H1 (cell line): Measurements from ENCODE around the gene EMID1. TPM values are rescaled to one million over a fixed set of nuclear protein-coding genes. Genes with fewer than 3 reads are reported as not detected.

Source experiments
- CTCF ChIA-PET: fragments of 300-600 bp; sonication (Branson Sonifier 250); formaldehyde crosslinking; loops from one replicate; lab custom pipeline; 2021; ENCODE audit not compliant: partially characterized antibody; lab: Charles Lee
- POLR2A ChIA-PET: fragments of 300-600 bp; sonication (Branson Sonifier 250); formaldehyde crosslinking; loops from one replicate; lab custom pipeline; 2021; ENCODE audit warnings: inconsistent platforms; ENCODE audit not compliant: partially characterized antibody; lab: Charles Lee
- DNase-seq, 2 experiments: peaks; one replicate each; pipeline versions ENCODE4 v3.0.0 to v3.0.0-alpha.2; 2010 to 2022; ENCODE audit warnings: low spot score in 2 of 2, low read depth in 1 of 2, mixed read lengths in 1 of 2
- FAIRE-seq: peaks from 2 replicates; lab custom pipeline; 2011; peaks lifted over from hg19 to GRCh38; lab: Jason Lieb, UNC
- H2AFZ ChIP-seq: 2 replicates; pipeline ENCODE4 v1.8.1; 2012; ENCODE audit warnings: low read length, inconsistent platforms
- H2AK5ac ChIP-seq: 2 replicates; pipeline ENCODE4 v1.6.1; 2013; ENCODE audit warnings: low read depth, low read length
- H2BK120ac ChIP-seq: replicated peaks from 2 replicates; pipeline ENCODE3; 2013; ENCODE audit warnings: low read depth, low read length, inconsistent platforms
- H2BK12ac ChIP-seq: 2 replicates; pipeline ENCODE4 v1.6.1; 2013; ENCODE audit warnings: low read depth, low read length
- H2BK15ac ChIP-seq: 2 replicates; pipeline ENCODE4 v1.6.1; 2013; ENCODE audit warnings: low read length
- H2BK20ac ChIP-seq: 2 replicates; pipeline ENCODE4 v1.6.1; 2013; ENCODE audit warnings: low read length
- H2BK5ac ChIP-seq: 2 replicates; pipeline ENCODE4 v1.6.1; 2013; ENCODE audit warnings: low read depth, low read length
- H3K14ac ChIP-seq: 2 replicates; pipeline ENCODE4 v1.6.1; 2013; ENCODE audit warnings: inconsistent platforms; ENCODE audit not compliant: insufficient read length
- H3K18ac ChIP-seq: 2 replicates; pipeline ENCODE4 v1.6.1; 2013; ENCODE audit warnings: low read length; ENCODE audit errors: extremely low read depth
- H3K23ac ChIP-seq: 2 replicates; pipeline ENCODE4 v1.6.1; 2013; ENCODE audit warnings: inconsistent platforms; ENCODE audit not compliant: insufficient read length
- H3K23me2 ChIP-seq: 2 replicates; pipeline ENCODE4 v1.6.1; 2013; ENCODE audit warnings: low read depth, low read length
- H3K27ac ChIP-seq: 2 replicates; pipeline ENCODE4 v1.6.1; 2011; ENCODE audit warnings: low read depth, low read length, inconsistent platforms
- H3K27me3 ChIP-seq, 4 experiments: replicated peaks in 1 of 4; 1 replicate in 1 of 4; 2 replicates in 3 of 4; pipeline versions ENCODE4 v1.6.1 to v1.8.1; 2011 to 2013; ENCODE audit warnings: low read length in 3 of 4, mild to moderate bottlenecking in 3 of 4, inconsistent platforms in 2 of 4, mixed read lengths in 2 of 4, moderate library complexity in 1 of 4; ENCODE audit not compliant: control insufficient read depth in 3 of 4, insufficient read depth in 3 of 4; ENCODE audit errors: extremely low read depth in 1 of 4
- H3K36me3 ChIP-seq, 4 experiments: 2 replicates each; pipeline versions ENCODE4 v1.6.1 to v1.8.1; 2011 to 2013; ENCODE audit warnings: mild to moderate bottlenecking in 4 of 4, low read length in 3 of 4, moderate library complexity in 2 of 4, control low read depth in 1 of 4, inconsistent platforms in 1 of 4; ENCODE audit not compliant: insufficient read depth in 4 of 4, control insufficient read depth in 2 of 4
- H3K4ac ChIP-seq: replicated peaks from 2 replicates; pipeline ENCODE3; 2013; ENCODE audit warnings: low read length, low read depth, mixed read lengths, inconsistent platforms; ENCODE audit not compliant: insufficient read length
- H3K4me1 ChIP-seq, 4 experiments: replicated peaks in 1 of 4; 1 replicate in 1 of 4; 2 replicates in 3 of 4; pipeline versions ENCODE4 v1.6.1 to v1.8.1; 2011 to 2013; ENCODE audit warnings: low read length in 3 of 4, inconsistent platforms in 2 of 4, mixed read lengths in 1 of 4; ENCODE audit not compliant: insufficient read depth in 4 of 4, control insufficient read depth in 3 of 4
- H3K4me2 ChIP-seq, 2 experiments: 2 replicates each; pipeline versions ENCODE4 v1.6.1 to v1.8.1; 2011 to 2013; ENCODE audit warnings: low read depth in 2 of 2, low read length in 2 of 2, control low read depth in 1 of 2, inconsistent platforms in 1 of 2, mild to moderate bottlenecking in 1 of 2; ENCODE audit not compliant: insufficient read depth in 1 of 2
- H3K4me3 ChIP-seq, 4 experiments: fragments of 200-600, 300-600 bp in 1 of 4; sonication (generic), shearing (Covaris generic), sonication (Bioruptor Twin) in 1 of 4; 2 replicates each; pipeline versions ENCODE4 v1.5.1 to v1.8.1; 2011 to 2016; ENCODE audit warnings: low read length in 4 of 4, low read depth in 3 of 4, control low read depth in 2 of 4, inconsistent platforms in 2 of 4, mild to moderate bottlenecking in 2 of 4, mixed read lengths in 1 of 4, moderate library complexity in 1 of 4; ENCODE audit not compliant: insufficient read depth in 2 of 4; ENCODE audit errors: extremely low read depth in 1 of 4
- H3K56ac ChIP-seq: replicated peaks from 2 replicates; pipeline ENCODE3; 2013; ENCODE audit warnings: low read depth, mild to moderate bottlenecking, mixed read lengths, low read length, inconsistent platforms; ENCODE audit not compliant: insufficient read length
- H3K79me1 ChIP-seq: 2 replicates; pipeline ENCODE4 v1.6.1; 2013; ENCODE audit warnings: low read depth, low read length, control low read depth
- H3K79me2 ChIP-seq, 2 experiments: 2 replicates each; pipeline versions ENCODE4 v1.6.1 to v1.8.1; 2012 to 2013; ENCODE audit warnings: low read length in 2 of 2, mild to moderate bottlenecking in 2 of 2, inconsistent platforms in 1 of 2; ENCODE audit not compliant: insufficient read depth in 2 of 2, control insufficient read depth in 1 of 2
- H3K9ac ChIP-seq, 4 experiments: replicated peaks in 1 of 4; 1 replicate in 1 of 4; 2 replicates in 3 of 4; pipeline versions ENCODE4 v1.6.1 to v1.8.1; 2011 to 2013; ENCODE audit warnings: low read depth in 3 of 4, low read length in 3 of 4, control low read depth in 2 of 4, mild to moderate bottlenecking in 2 of 4, moderate library complexity in 2 of 4, inconsistent platforms in 1 of 4; ENCODE audit errors: extremely low read depth in 1 of 4
- H3K9me3 ChIP-seq, 2 experiments: 2 replicates each; pipeline versions ENCODE4 v1.6.1 to v1.8.1; 2012 to 2013; ENCODE audit warnings: mild to moderate bottlenecking in 2 of 2, moderate library complexity in 2 of 2, control low read depth in 1 of 2, inconsistent platforms in 1 of 2, low read depth in 1 of 2, low read length in 1 of 2, mixed read lengths in 1 of 2; ENCODE audit not compliant: insufficient read depth in 2 of 2
- H4K20me1 ChIP-seq, 2 experiments: replicated peaks in 1 of 2; 2 replicates each; pipeline versions ENCODE3 to v1.8.1; 2011 to 2013; ENCODE audit warnings: inconsistent platforms in 2 of 2, low read length in 2 of 2, mild to moderate bottlenecking in 1 of 2; ENCODE audit not compliant: insufficient read depth in 2 of 2, control insufficient read depth in 1 of 2
- H4K5ac ChIP-seq: 2 replicates; pipeline ENCODE4 v1.6.1; 2013; ENCODE audit warnings: low read length, low read depth, mixed read lengths, inconsistent platforms; ENCODE audit not compliant: insufficient read length
- H4K8ac ChIP-seq: 2 replicates; pipeline ENCODE4 v1.8.0; 2013; ENCODE audit warnings: mild to moderate bottlenecking, moderate library complexity, low read length, inconsistent platforms; ENCODE audit not compliant: insufficient read depth; ENCODE audit errors: extremely low read depth
- H4K91ac ChIP-seq: replicated peaks from 2 replicates; pipeline ENCODE3; 2013; ENCODE audit warnings: low read length, mixed read lengths, inconsistent platforms; ENCODE audit not compliant: insufficient read length
- BCL11A ChIP-seq, 2 experiments: IDR thresholded peaks; one replicate each; pipeline ENCODE4 v1.6.1; 2011; ENCODE audit warnings: low read depth in 2 of 2, low read length in 2 of 2, mild to moderate bottlenecking in 2 of 2
- CBX5 ChIP-seq: fragments of 300-800, 300-1000 bp; sonication (generic); IDR thresholded peaks from 2 replicates; pipeline ENCODE4 v1.7.1; 2016; ENCODE audit warnings: antibody characterized with exemption, low read length, low read depth
- CBX8 ChIP-seq: fragments of 300-800, 300-1000 bp; sonication (generic); IDR thresholded peaks from 2 replicates; pipeline ENCODE4 v1.7.1; 2016; ENCODE audit warnings: low read depth, low read length, borderline replicate concordance
- CHD1 ChIP-seq: IDR thresholded peaks from 2 replicates; pipeline ENCODE4 v1.6.1; 2012; ENCODE audit warnings: low read depth, low read length, improper control_type of control experiment
- E2F6 ChIP-seq: IDR thresholded peaks from 2 replicates; pipeline ENCODE4 v1.6.1; 2012; ENCODE audit warnings: inconsistent platforms
- EP300 ChIP-seq, 2 experiments: IDR thresholded peaks; 1 replicate in 1 of 2; 2 replicates in 1 of 2; pipeline ENCODE4 v1.6.1; 2011 to 2012; ENCODE audit warnings: low read depth in 2 of 2, low read length in 2 of 2, mild to moderate bottlenecking in 2 of 2, borderline replicate concordance in 1 of 2, inconsistent platforms in 1 of 2, moderate library complexity in 1 of 2
- RAD21 ChIP-seq, 2 experiments: IDR thresholded peaks in 1 of 2; conservative IDR thresholded peaks in 1 of 2; 2 replicates each; pipeline ENCODE4 v1.6.1; 2011; ENCODE audit warnings: low read depth in 2 of 2, low read length in 2 of 2, improper control_type of control experiment in 1 of 2, inconsistent platforms in 1 of 2, mild to moderate bottlenecking in 1 of 2, moderate library complexity in 1 of 2
- SAP30 ChIP-seq: fragments of 300-600 bp; sonication (generic); IDR thresholded peaks from 2 replicates; pipeline ENCODE4 v1.7.1; 2012; ENCODE audit warnings: low read length, moderate library complexity, mild to moderate bottlenecking, inconsistent platforms; ENCODE audit not compliant: insufficient read depth, insufficient replicate concordance
- USF2 ChIP-seq: IDR thresholded peaks from 2 replicates; pipeline ENCODE4 v1.6.1; 2011; ENCODE audit warnings: low read length, improper control_type of control experiment
- WGBS, 2 experiments: shearing (Covaris generic) in 1 of 2; methylation state at CpG; one replicate each; pipeline versions ENCODE4 v1.1.6 to v1.1.7; 2013 to 2015; ENCODE audit warnings: low lambda C conversion rate in 2 of 2, mixed read lengths in 2 of 2, inconsistent platforms in 1 of 2, low coverage in 1 of 2, missing lambda C conversion rate in 1 of 2; ENCODE audit not compliant: insufficient replicate concordance in 2 of 2, insufficient coverage in 1 of 2, insufficient read length in 1 of 2; ENCODE audit errors: extremely low coverage in 1 of 2, missing lambda C conversion rate in 1 of 2; 5-methylcytosine and 5-hydroxymethylcytosine counted together
- polyA plus RNA-seq, 7 experiments: library from polyadenylated mRNA; depleted of rRNA in 3 of 7; stranded (reverse) in 5 of 7; unstranded in 2 of 7; fragments of >200 nt in 5 of 7; fragments of 200-250 nt in 2 of 7; gene quantifications; 1 replicate in 5 of 7; 2 replicates in 1 of 7; 4 replicates in 1 of 7; pipeline versions ENCODE4 v1.2.1 to v1.2.3, GENCODE V29; 2011 to 2013; ENCODE audit warnings: missing spikeins in 2 of 7, mixed read lengths in 2 of 7
- total RNA-seq: library from RNA; stranded (reverse); fragmentation: NEBNext Ultra II Directional; extraction: Animal tissue kit (Norgen Biotek cat#: 25700); gene quantifications from 2 replicates; pipeline ENCODE4 v1.2.1, GENCODE V29; 2021
- TF ChIP-seq, protein P1 (sequence below): IDR thresholded peaks from 2 replicates; pipeline ENCODE4 v1.6.1; 2011; ENCODE audit warnings: low read depth, mild to moderate bottlenecking, low read length; ENCODE audit not compliant: insufficient read depth

The EMID1 gene
- total and polyA plus RNA-seq, 2 of the 8 experiments (the other 6 are each of a cell fraction or from before 2014, with no cell fraction given), result 3.9 to 7.4 TPM

DNA sequence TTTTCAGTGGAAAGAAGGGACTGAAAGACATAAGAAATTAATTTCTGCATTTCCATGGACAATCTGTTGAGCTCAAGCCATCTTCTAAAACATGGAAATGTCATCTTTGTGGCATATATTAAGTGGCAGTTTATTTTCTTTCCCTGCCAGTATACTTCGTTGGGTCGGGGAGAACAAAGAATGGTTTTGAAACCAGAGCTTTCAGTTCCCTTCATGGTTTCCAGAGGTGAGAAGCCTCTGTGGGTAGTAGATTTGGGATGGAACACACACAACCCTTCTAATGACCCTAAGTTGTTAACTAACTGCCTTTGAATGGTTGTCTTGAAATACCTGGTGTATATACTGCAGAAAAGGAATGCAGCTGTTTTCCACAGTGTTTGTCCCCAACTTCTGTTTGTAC lies 83.1 kb downstream of the EMID1 start:
- WGBS, 2 experiments, result 84% methylated on average over 2 of the region's 2 CpGs; no CpG with 5 or more reads in 1 of the 2 experiments
- no peak overlapping the region for H3K27ac ChIP-seq
- no peak for TF ChIP-seq RAD21 (IDR thresholded peaks at IDR 0.05 in 1 of 2, conservative IDR thresholded peaks at IDR 0.05 in 1 of 2; ENCODE audit: low read depth in 2 of 2, low read length in 2 of 2)
- TF ChIP-seq, protein P1, sequence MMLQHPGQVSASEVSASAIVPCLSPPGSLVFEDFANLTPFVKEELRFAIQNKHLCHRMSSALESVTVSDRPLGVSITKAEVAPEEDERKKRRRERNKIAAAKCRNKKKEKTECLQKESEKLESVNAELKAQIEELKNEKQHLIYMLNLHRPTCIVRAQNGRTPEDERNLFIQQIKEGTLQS, result no peak
- no peak for TF ChIP-seq SAP30
- no peak for TF ChIP-seq CHD1
- TF ChIP-seq CBX8, result no peak
- no peak for TF ChIP-seq USF2
- TF ChIP-seq BCL11A (IDR thresholded peaks at IDR 0.05; ENCODE audit: low read depth in 2 of 2, low read length in 2 of 2), result no peak
- TF ChIP-seq EP300 (IDR thresholded peaks at IDR 0.05; ENCODE audit: borderline replicate concordance in 1 of 2, low read depth in 2 of 2, low read length in 2 of 2), result no peak
- no peak for TF ChIP-seq CBX5
- TF ChIP-seq E2F6, result no peak

More for the DNA sequence above, 83.1 kb downstream of the EMID1 start:
- Histone ChIP-seq H3K4me3 (no peak overlapping the region), H3K36me3 (peaks cover 36 to 98% (median 71%) of the 10 kb centered on the region in 4 experiments), H3K18ac (no peak overlapping the region), H2AK5ac (no peak overlapping the region), H4K5ac (no peak overlapping the region), H3K4me2 (no peak overlapping the region), H2BK15ac (no peak overlapping the region), H3K4ac (no peak overlapping the region), H2BK5ac (no peak overlapping the region), H3K79me2 (peaks cover 2 to 58% of the 10 kb centered on the region in 2 experiments; a peak in 2 of 4 replicates), H3K4me1 (no peaks in the 10 kb centered on the region), H4K20me1 (peaks cover 15 to 18% of the 10 kb centered on the region in 2 experiments), H4K91ac (no peak overlapping the region), H4K8ac (no peak overlapping the region), H3K23me2 (no peaks in the 10 kb centered on the region), H2AFZ (no peak overlapping the region), H3K27me3 (no peaks in the 10 kb centered on the region), H3K56ac (no peak overlapping the region), H3K14ac (no peak overlapping the region), H3K9ac (no peak overlapping the region), H2BK120ac (no peak overlapping the region), H3K9me3 (no peaks in the 10 kb centered on the region), H3K79me1 (peaks cover 2% of the 10 kb centered on the region; the same call in 1 of the 2 replicates), H3K23ac (no peak overlapping the region), H2BK20ac (no peak overlapping the region), H2BK12ac (no peak overlapping the region)
- POLR2A ChIA-PET, result interaction anchor here (1.4 to 20.1 kb wide), 4 partner anchors 9 to 28 kb away, joined by 3 to 436 read pairs (median 7); partner anchors contain the start of genes EWSR1 and RHBDD3
- DNase-seq, result no peak
- no peak for FAIRE-seq
- CTCF ChIA-PET, result interaction anchor here (0.9 to 1.5 kb wide), 5 partner anchors 9 to 25 kb away, joined by 3 to 6 read pairs (median 4); no protein-coding TSS in a partner anchor
